WERI-Rb-1 (cell line): Measurements from ENCODE around the gene CHAT.

Source experiments
- DNase-seq: peaks from one replicate; pipeline ENCODE4 v3.0.0-alpha.2; 2020
- H3K27ac ChIP-seq: fragments of 250-450 bp; sonication (Bioruptor Pico); 2 replicates; pipeline ENCODE4 v1.5.1; 2020; ENCODE audit warnings: mild to moderate bottlenecking, moderate library complexity
- H3K27me3 ChIP-seq: fragments of 250-450 bp; sonication (Bioruptor Pico); 2 replicates; pipeline ENCODE4 v1.5.1; 2021; ENCODE audit warnings: mild to moderate bottlenecking, low read depth, moderate library complexity; ENCODE audit not compliant: insufficient read depth, severe bottlenecking
- H3K36me3 ChIP-seq: fragments of 250-450 bp; sonication (Bioruptor Pico); 2 replicates; pipeline ENCODE4 v1.5.1; 2020; ENCODE audit warnings: mild to moderate bottlenecking, moderate library complexity
- H3K4me3 ChIP-seq: 2 replicates; pipeline ENCODE4 v1.5.1; 2011; ENCODE audit warnings: low read depth, mild to moderate bottlenecking, control low read depth, low read length
- H3K9me3 ChIP-seq: fragments of 250-450 bp; sonication (Bioruptor Pico); 2 replicates; pipeline ENCODE4 v1.5.1; 2021; ENCODE audit warnings: mild to moderate bottlenecking, moderate library complexity; ENCODE audit not compliant: severe bottlenecking
- CTCF ChIP-seq: IDR thresholded peaks from 2 replicates; pipeline ENCODE4 v1.5.1; 2011; ENCODE audit warnings: low read depth, mild to moderate bottlenecking, control low read depth, inconsistent platforms, low read length

Gene CHAT

GRCh38 chr10:49694466-49694865 is 80.6 kb downstream of the CHAT start:
- Histone ChIP-seq H3K36me3 (no peaks in the 10 kb centered on the region), H3K27ac (no peak overlapping the region), H3K4me3 (no peak overlapping the region), H3K9me3 (no peaks in the 10 kb centered on the region), H3K27me3 (no peaks in the 10 kb centered on the region)
- no peak for DNase-seq
- TF ChIP-seq CTCF: no peak

GRCh38 chr10:49696311-49696710 is 82.5 kb downstream of the CHAT start:
- H3K4me3 ChIP-seq: no peak overlapping the region
- DNase-seq: no peak
- H3K36me3 ChIP-seq: no peaks in the 10 kb centered on the region
- no peak overlapping the region for H3K27ac ChIP-seq
- no peaks in the 10 kb centered on the region for H3K9me3 ChIP-seq
- no peaks in the 10 kb centered on the region for H3K27me3 ChIP-seq
- TF ChIP-seq CTCF: no peak

GRCh38 chr10:49698679-49699078 is 84.8 kb downstream of the CHAT start:
- no peaks in the 10 kb centered on the region for H3K27me3 ChIP-seq
- no peak for TF ChIP-seq CTCF
- H3K9me3 ChIP-seq: no peaks in the 10 kb centered on the region
- no peak overlapping the region for H3K4me3 ChIP-seq
- H3K36me3 ChIP-seq: no peaks in the 10 kb centered on the region
- no peak for DNase-seq
- H3K27ac ChIP-seq: no peak overlapping the region

- TF ChIP-seq CTCF: no peak
- no peak for DNase-seq
These were observed 86.4 kb downstream of the CHAT start for GRCh38 chr10:49700211-49700610.

GRCh38 chr10:49700997-49701396 is 87.2 kb downstream of the CHAT start:
- peak; percentile 9 for DNase-seq
- no peaks in the 10 kb centered on the region for H3K36me3 ChIP-seq
- H3K27me3 ChIP-seq: no peaks in the 10 kb centered on the region
- H3K27ac ChIP-seq: no peak overlapping the region
- TF ChIP-seq CTCF: no peak
- no peak overlapping the region for H3K4me3 ChIP-seq
- H3K9me3 ChIP-seq: no peaks in the 10 kb centered on the region

More at GRCh38 chr10:49700211-49700610, 86.4 kb downstream of the CHAT start:
- H3K27ac ChIP-seq: no peak overlapping the region
- H3K9me3 ChIP-seq: no peaks in the 10 kb centered on the region
- H3K4me3 ChIP-seq: no peak overlapping the region
- H3K36me3 ChIP-seq: no peaks in the 10 kb centered on the region
- no peaks in the 10 kb centered on the region for H3K27me3 ChIP-seq

- no peak overlapping the region for H3K4me3 ChIP-seq
- no peak overlapping the region for H3K27ac ChIP-seq
- no peaks in the 10 kb centered on the region for H3K9me3 ChIP-seq
- no peaks in the 10 kb centered on the region for H3K36me3 ChIP-seq
- TF ChIP-seq CTCF: no peak
- DNase-seq: no peak
- H3K27me3 ChIP-seq: no peaks in the 10 kb centered on the region
These were observed 93.7 kb downstream of the CHAT start for GRCh38 chr10:49707585-49707984.
